Lower leg skin (tissue), 3 donors: ENCODE data around the gene SORCS2.

Experiments
- POLR2A ChIP-seq, 2 donors: fragments of 450-650 bp; IDR thresholded peaks; one replicate each; pipeline ENCODE4 v1.6.1; 2016 to 2017; ENCODE audit warnings: antibody characterized with exemption in 2 of 2, mild to moderate bottlenecking in 1 of 2, moderate library complexity in 1 of 2
- TF ChIP-seq, protein P1 (sequence below), 3 donors: fragments of 450-650 bp; IDR thresholded peaks; one replicate each; pipeline ENCODE4 v1.5.1; 2016; ENCODE audit warnings: antibody characterized with exemption in 3 of 3, mild to moderate bottlenecking in 3 of 3, moderate library complexity in 2 of 3

GRCh38 chr4:7427831-7428260 lies 235.5 kb downstream of the SORCS2 start:
- TF ChIP-seq, protein P1, sequence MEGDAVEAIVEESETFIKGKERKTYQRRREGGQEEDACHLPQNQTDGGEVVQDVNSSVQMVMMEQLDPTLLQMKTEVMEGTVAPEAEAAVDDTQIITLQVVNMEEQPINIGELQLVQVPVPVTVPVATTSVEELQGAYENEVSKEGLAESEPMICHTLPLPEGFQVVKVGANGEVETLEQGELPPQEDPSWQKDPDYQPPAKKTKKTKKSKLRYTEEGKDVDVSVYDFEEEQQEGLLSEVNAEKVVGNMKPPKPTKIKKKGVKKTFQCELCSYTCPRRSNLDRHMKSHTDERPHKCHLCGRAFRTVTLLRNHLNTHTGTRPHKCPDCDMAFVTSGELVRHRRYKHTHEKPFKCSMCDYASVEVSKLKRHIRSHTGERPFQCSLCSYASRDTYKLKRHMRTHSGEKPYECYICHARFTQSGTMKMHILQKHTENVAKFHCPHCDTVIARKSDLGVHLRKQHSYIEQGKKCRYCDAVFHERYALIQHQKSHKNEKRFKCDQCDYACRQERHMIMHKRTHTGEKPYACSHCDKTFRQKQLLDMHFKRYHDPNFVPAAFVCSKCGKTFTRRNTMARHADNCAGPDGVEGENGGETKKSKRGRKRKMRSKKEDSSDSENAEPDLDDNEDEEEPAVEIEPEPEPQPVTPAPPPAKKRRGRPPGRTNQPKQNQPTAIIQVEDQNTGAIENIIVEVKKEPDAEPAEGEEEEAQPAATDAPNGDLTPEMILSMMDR (IDR thresholded peaks at IDR 0.05) = no peak
- TF ChIP-seq POLR2A (IDR thresholded peaks at IDR 0.05) = no peak
